ENCODE results near the gene ALAS1.

Gene ALAS1

DNA sequence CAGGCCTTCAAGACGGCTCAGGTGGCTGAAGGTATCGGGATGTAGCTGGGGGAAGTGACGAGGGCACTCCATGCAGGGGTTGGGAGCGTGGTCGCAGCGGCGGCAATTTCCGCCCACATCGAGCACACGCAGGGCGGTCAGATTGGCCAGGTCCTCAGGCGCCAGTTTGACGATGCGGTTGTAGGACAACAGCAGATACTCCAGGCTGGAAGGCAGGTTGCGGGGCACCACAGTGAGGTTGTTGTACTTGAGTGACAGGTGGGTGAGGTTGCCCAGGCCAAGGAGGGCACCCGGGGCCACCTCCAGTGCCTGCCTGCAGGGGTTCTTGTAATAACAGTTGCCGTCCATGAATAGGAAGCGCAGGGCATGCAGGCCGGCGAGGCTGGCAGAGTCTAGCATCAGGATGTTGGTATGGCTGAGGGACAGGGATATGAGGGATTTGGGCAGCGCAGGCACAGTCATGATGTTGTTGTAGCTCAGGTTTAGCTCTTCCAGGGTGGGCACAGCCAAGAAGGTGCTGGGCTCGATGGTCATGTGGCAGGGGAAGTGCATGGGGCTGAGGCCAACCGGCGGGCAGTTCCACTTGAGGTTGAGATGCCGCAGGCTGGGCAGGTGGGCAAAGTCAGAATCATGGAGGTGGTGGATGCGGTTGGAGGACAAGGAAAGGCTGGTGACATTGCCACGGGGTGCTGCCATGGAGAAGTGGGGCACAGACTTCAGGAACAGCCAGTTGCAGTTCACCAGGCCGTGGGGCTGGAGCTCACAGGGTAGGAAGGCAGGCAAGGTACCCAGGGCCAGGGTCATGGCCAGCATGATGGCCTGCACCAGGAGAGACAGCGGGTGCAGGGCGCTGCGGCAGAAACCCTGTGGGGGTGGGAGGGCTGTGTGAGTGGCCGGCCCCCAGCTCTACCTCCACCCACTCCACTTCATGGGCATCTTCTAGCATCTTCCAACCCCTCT lies 25.8 kb downstream of the ALAS1 start:
- Histone ChIP-seq H3K36me3 (ENCODE audit: control insufficient read depth, insufficient read depth, low read length, severe bottlenecking) (peaks cover 9% of the 10 kb centered on the region), H3K9me3 (ENCODE audit: control insufficient read depth, low read length) (no peaks in the 10 kb centered on the region), H3K4me3 (ENCODE audit: low read length) (no peak overlapping the region), H3K27me3 (replicated peaks; ENCODE audit: control insufficient read depth, insufficient read depth, low read length) (no peaks in the 10 kb centered on the region), H3K4me1 (ENCODE audit: control insufficient read depth, insufficient read depth, low read length) (peaks cover 7% of the 10 kb centered on the region), H3K9ac (ENCODE audit: low read length) (no peak overlapping the region)
- DNase-seq (ENCODE audit: low read depth): no peak

DNA sequence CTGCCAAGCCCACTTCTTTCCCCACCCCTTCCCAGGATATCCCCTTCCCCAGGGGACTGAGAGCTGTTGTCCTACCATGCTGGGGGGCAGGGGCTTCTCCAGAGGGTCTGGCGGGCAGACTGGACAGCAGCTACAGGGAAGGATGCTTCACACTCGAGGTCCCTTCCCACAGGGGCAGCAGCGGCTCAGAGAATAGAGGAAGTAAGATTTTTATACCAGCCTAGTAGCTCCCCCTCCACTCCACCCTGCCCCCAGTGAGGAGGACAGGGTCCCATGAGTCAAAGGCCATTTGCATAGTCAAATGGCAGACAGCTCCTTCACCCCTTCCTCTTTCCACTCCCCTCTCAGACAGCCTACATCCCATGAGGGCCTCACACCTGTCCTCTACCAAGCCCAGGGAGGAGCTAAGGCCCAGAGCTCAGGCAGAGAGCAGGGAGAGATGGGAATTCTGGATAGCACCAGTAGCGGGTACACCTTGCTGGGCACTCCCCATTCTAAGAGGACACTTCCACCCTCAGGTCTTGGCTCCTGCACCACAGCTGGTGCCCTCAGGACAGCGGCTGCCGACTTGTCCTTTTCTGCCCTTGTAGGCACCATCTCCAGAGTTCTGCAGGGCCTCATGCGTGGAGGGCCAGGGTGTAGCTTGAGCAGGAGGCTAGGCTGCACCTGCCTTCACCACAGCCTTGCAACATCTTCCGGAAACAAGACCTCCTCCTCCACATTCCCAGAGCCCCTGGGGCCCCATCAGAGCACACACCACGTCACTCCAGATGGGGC lies 27.7 kb downstream of the ALAS1 start, which contains the start of gene TLR9:
Gene TLR9, minus strand, starts transcription at position 194 of the 777 bp plus-strand sequence. Its CDS starts 116 bp downstream, at position 78.
- Histone ChIP-seq H3K36me3 (ENCODE audit: control insufficient read depth, insufficient read depth, low read length, severe bottlenecking) (peaks cover 29% of the 10 kb centered on the region), H3K4me3 (ENCODE audit: low read length) (no peak within 1 kb of the TSS), H3K27me3 (replicated peaks; ENCODE audit: control insufficient read depth, insufficient read depth, low read length) (no peaks in the 10 kb centered on the region), H3K9me3 (ENCODE audit: control insufficient read depth, low read length) (no peaks in the 10 kb centered on the region), H3K4me1 (ENCODE audit: control insufficient read depth, insufficient read depth, low read length) (no peaks in the 10 kb centered on the region), H3K9ac (ENCODE audit: low read length) (no peak within 1 kb of the TSS)
- no peak for DNase-seq (ENCODE audit: low read depth)

DNA sequence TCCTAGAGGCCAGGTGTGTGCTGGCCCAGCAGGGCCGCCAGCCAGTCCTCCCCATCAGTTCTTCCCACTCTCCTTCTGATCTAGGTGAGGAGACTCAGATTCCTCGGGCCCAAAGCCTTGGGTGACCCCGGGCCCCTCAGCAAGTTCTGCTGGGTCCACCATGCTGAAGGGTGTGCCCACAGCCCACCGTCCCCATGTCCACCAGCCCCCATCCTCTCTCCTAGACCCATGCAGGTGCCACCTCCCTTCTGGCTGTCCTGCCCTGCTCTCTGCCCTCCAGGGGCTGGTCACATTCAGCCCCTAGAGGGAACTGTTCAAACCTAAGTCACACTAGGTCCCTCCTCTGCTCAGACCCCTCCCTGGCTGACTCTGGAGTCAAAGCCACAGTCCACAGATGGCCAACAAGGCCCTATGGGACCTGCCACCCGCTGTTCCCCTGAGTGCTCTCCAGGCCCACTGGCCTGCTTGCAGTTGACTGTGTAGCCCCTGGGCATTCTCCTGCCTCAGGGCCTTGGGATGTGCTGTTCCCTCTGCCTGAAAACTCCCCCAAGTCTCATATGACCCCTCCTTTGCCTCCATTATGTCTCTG lies 28.4 kb downstream of the ALAS1 start:
- no peak for DNase-seq (ENCODE audit: low read depth)
- H3K9me3 ChIP-seq (ENCODE audit: control insufficient read depth, low read length): no peaks in the 10 kb centered on the region

DNA sequence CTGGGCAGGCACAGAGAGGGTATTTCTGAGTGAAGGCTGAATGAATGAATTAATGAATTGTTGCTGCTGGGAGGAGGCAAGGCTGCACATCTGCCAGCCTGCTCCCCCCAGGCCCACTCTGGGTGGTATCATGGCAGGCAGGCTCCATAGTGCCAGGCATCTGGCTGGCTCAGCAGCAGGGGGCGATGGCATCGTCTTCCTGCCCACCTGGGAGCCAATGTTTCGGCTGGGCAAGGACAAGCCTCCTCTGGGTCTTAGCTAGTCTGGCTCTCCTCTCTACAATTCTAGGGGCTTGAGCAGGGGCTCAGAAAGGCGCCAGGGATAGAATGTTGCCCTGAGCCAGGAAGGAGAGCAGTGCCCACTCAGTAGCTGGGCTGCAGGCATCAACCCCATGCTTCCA lies 29.2 kb downstream of the ALAS1 start:
- Histone ChIP-seq H3K4me3 (ENCODE audit: low read length) (no peak overlapping the region), H3K27me3 (replicated peaks; ENCODE audit: control insufficient read depth, insufficient read depth, low read length) (no peaks in the 10 kb centered on the region), H3K4me1 (ENCODE audit: control insufficient read depth, insufficient read depth, low read length) (no peaks in the 10 kb centered on the region), H3K9ac (ENCODE audit: low read length) (no peak overlapping the region), H3K36me3 (ENCODE audit: control insufficient read depth, insufficient read depth, low read length, severe bottlenecking) (peaks cover 42% of the 10 kb centered on the region), H3K9me3 (ENCODE audit: control insufficient read depth, low read length) (no peaks in the 10 kb centered on the region)
- DNase-seq (ENCODE audit: low read depth): no peak

More for the DNA sequence above, 28.4 kb downstream of the ALAS1 start:
- H3K4me3 ChIP-seq (ENCODE audit: low read length): no peak overlapping the region
- H3K4me1 ChIP-seq (ENCODE audit: control insufficient read depth, insufficient read depth, low read length): no peaks in the 10 kb centered on the region
- no peaks in the 10 kb centered on the region for H3K27me3 ChIP-seq (replicated peaks; ENCODE audit: control insufficient read depth, insufficient read depth, low read length)
- H3K36me3 ChIP-seq (ENCODE audit: control insufficient read depth, insufficient read depth, low read length, severe bottlenecking): peaks cover 35% of the 10 kb centered on the region
- H3K9ac ChIP-seq (ENCODE audit: low read length): no peak overlapping the region

DNA sequence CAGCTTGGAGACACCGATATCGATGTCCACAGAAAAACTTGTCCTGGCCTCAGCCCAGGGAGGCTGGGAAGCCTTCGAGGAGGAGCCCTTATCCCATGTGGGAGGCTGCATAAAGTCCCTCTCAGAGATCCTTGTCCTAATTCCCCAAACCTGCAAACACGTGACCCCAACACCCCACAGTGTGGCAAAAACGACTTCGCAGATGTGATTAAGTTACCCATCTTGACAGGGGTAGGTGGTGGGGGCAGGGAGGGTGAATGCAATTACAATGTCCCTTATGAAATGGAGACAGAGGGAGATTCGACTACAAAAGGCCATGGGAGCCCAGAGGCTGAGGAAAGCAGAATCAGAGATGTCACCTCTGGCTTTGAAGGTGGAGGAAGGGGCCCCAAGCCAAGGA lies 29.8 kb downstream of the ALAS1 start:
- H3K9ac ChIP-seq (ENCODE audit: low read length): no peak overlapping the region
- peaks cover 48% of the 10 kb centered on the region for H3K36me3 ChIP-seq (ENCODE audit: control insufficient read depth, insufficient read depth, low read length, severe bottlenecking)
- no peaks in the 10 kb centered on the region for H3K27me3 ChIP-seq (replicated peaks; ENCODE audit: control insufficient read depth, insufficient read depth, low read length)
- H3K9me3 ChIP-seq (ENCODE audit: control insufficient read depth, low read length): no peaks in the 10 kb centered on the region
- no peak overlapping the region for H3K4me3 ChIP-seq (ENCODE audit: low read length)
- no peak for DNase-seq (ENCODE audit: low read depth)
- H3K4me1 ChIP-seq (ENCODE audit: control insufficient read depth, insufficient read depth, low read length): no peaks in the 10 kb centered on the region

DNA sequence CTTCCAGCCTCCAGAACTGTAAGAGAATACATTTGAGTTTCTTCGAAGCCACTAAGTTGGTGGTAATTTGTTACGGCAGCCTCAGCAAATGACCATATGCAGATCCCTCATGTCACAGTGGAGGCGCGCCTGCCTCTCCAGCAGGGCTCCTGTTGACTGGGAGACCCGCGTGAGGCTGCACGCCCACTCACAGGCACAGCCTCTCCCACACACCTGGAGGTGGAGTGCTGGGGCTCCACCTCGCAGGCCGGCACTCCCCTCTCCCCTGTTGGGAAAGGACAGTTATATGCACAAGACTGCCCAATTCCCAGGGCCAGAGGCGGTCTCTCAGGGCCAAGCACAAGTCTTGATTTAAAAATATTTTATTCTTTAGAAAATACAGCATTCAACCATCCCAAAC lies 30.3 kb downstream of the ALAS1 start:
- no peak for DNase-seq (ENCODE audit: low read depth)
- H3K4me1 ChIP-seq (ENCODE audit: control insufficient read depth, insufficient read depth, low read length): no peaks in the 10 kb centered on the region
- H3K27me3 ChIP-seq (replicated peaks; ENCODE audit: control insufficient read depth, insufficient read depth, low read length): no peaks in the 10 kb centered on the region
- no peaks in the 10 kb centered on the region for H3K9me3 ChIP-seq (ENCODE audit: control insufficient read depth, low read length)
- H3K4me3 ChIP-seq (ENCODE audit: low read length): no peak overlapping the region
- H3K36me3 ChIP-seq (ENCODE audit: control insufficient read depth, insufficient read depth, low read length, severe bottlenecking): peaks cover 53% of the 10 kb centered on the region
- H3K9ac ChIP-seq (ENCODE audit: low read length): no peak overlapping the region

DNA sequence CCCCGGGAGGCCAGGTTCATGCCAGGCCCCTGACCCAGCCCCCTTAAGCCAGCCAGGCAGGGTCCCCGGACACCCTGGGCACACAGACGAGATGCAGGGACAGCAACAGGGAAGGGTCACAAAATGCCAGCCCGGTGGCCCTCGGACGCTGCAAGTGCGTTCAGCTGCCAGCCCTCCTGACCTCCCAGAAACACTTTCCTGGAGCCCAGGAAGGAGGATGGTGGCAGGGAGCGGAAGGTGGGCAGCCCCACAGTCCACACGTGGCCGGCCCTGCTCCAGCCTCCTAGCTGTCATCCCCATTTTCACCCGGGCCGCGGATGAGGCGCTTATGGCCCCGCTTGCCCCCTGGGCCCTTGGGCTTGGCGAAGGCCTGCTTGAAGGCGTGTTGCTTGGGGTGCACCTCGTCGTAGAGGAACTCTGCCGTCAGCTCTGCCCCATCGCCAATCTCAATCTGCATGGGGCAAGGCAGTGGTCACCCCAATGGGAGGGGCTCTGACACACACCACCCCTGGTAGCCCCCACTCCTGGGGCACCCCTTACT lies 30.9 kb downstream of the ALAS1 start:
- no peaks in the 10 kb centered on the region for H3K9me3 ChIP-seq (ENCODE audit: control insufficient read depth, low read length)
- no peaks in the 10 kb centered on the region for H3K27me3 ChIP-seq (replicated peaks; ENCODE audit: control insufficient read depth, insufficient read depth, low read length)
- H3K9ac ChIP-seq (ENCODE audit: low read length): no peak overlapping the region
- H3K4me3 ChIP-seq (ENCODE audit: low read length): no peak overlapping the region
- peaks cover 55% of the 10 kb centered on the region for H3K36me3 ChIP-seq (ENCODE audit: control insufficient read depth, insufficient read depth, low read length, severe bottlenecking)
- no peak for DNase-seq (ENCODE audit: low read depth)
- peaks cover under 1% of the 10 kb centered on the region for H3K4me1 ChIP-seq (ENCODE audit: control insufficient read depth, insufficient read depth, low read length)

DNA sequence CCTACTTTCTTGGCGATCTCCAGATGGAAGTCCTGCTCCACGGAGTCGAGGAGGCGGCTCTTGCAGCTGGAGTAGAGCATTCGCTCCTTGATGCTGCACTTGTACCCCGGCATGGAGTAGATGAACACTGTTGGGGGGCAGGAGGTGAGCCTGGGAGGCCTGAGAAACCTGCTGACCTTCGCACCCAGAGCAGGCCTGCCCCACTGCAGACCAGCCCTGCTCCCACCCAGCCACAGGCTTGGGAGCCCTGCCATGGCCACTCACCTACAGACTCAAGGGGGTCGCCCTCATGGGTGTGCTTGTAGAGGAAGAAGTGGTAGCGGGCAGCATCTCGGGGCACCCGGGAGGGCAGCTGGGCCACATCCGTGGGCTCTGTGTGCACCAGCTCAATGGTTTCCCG lies 31.7 kb downstream of the ALAS1 start:
- Histone ChIP-seq H3K9me3 (ENCODE audit: control insufficient read depth, low read length) (no peaks in the 10 kb centered on the region), H3K4me3 (ENCODE audit: low read length) (no peak overlapping the region), H3K9ac (ENCODE audit: low read length) (no peak overlapping the region), H3K4me1 (ENCODE audit: control insufficient read depth, insufficient read depth, low read length) (peaks cover 9% of the 10 kb centered on the region), H3K36me3 (ENCODE audit: control insufficient read depth, insufficient read depth, low read length, severe bottlenecking) (peaks cover 62% of the 10 kb centered on the region), H3K27me3 (replicated peaks; ENCODE audit: control insufficient read depth, insufficient read depth, low read length) (no peaks in the 10 kb centered on the region)
- no peak for DNase-seq (ENCODE audit: low read depth)

DNA sequence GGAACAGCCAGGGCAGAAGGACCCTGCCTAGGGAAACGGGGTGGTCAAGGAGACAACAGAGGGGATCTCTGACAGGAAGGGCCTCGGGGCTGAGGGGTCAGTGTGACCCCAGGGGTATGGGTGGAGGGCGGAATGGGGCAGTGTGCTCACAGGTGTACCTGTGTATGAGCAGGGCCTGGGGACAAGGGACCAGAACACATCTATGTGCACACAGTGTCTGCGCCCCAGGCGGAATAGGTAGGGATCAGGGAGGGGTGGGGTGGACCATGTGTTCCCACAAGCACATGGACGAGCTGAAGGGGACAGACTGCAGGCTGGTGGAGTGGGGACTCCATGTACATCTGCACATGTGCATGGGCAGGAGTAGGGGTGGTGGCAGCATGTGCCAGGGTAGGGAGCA lies 32.5 kb downstream of the ALAS1 start:
- no peaks in the 10 kb centered on the region for H3K9me3 ChIP-seq (ENCODE audit: control insufficient read depth, low read length)
- H3K9ac ChIP-seq (ENCODE audit: low read length): no peak overlapping the region
- H3K36me3 ChIP-seq (ENCODE audit: control insufficient read depth, insufficient read depth, low read length, severe bottlenecking): peaks cover 67% of the 10 kb centered on the region
- no peaks in the 10 kb centered on the region for H3K27me3 ChIP-seq (replicated peaks; ENCODE audit: control insufficient read depth, insufficient read depth, low read length)
- no peak overlapping the region for H3K4me3 ChIP-seq (ENCODE audit: low read length)
- H3K4me1 ChIP-seq (ENCODE audit: control insufficient read depth, insufficient read depth, low read length): peaks cover 15% of the 10 kb centered on the region
- DNase-seq (ENCODE audit: low read depth): no peak

DNA sequence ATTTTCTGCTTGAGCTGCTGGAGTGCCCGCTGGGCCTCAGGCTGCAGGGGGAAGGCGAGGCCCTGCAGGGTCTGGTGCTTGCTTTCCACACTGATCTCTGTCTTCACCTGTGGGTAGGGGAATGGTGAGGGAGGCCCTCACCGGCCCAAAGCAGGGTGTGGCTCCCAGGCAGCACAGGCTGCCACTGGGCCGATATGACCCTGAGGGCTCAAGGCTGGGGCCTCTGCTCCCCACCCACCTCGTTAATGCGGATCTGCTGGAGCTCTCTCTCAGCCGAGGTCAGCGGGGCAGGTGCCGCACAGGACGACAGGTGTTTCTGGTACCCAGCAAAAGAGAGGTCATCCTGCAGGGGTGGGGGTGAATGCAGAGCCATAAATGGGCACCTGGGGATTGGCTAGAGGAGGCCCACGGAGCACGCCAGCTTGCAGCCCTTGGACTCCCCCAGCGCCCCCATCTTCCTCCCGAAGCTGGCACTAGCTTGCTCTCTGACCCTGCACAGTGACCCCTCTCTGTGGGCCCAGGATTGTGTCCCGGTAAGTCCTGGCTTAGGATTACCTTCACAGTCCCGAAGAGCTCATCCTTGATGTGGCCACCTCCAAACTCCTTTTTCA lies 33.0 kb downstream of the ALAS1 start:
- Histone ChIP-seq H3K36me3 (ENCODE audit: control insufficient read depth, insufficient read depth, low read length, severe bottlenecking) (peaks cover 67% of the 10 kb centered on the region), H3K27me3 (replicated peaks; ENCODE audit: control insufficient read depth, insufficient read depth, low read length) (no peaks in the 10 kb centered on the region)
- DNase-seq (ENCODE audit: low read depth): no peak

More for the DNA sequence above, 33.0 kb downstream of the ALAS1 start:
- peaks cover 19% of the 10 kb centered on the region for H3K4me1 ChIP-seq (ENCODE audit: control insufficient read depth, insufficient read depth, low read length)
- no peaks in the 10 kb centered on the region for H3K9me3 ChIP-seq (ENCODE audit: control insufficient read depth, low read length)
- H3K4me3 ChIP-seq (ENCODE audit: low read length): no peak overlapping the region
- H3K9ac ChIP-seq (ENCODE audit: low read length): no peak overlapping the region
